ENCODE measurements around the gene LYPLAL1. TPM values are rescaled to one million over a fixed set of nuclear protein-coding genes. Genes with fewer than 3 reads are reported as not detected.

LYPLAL1 gene
- total RNA-seq, 1 experiment from 2014 or later, result 41.3 TPM

DNA sequence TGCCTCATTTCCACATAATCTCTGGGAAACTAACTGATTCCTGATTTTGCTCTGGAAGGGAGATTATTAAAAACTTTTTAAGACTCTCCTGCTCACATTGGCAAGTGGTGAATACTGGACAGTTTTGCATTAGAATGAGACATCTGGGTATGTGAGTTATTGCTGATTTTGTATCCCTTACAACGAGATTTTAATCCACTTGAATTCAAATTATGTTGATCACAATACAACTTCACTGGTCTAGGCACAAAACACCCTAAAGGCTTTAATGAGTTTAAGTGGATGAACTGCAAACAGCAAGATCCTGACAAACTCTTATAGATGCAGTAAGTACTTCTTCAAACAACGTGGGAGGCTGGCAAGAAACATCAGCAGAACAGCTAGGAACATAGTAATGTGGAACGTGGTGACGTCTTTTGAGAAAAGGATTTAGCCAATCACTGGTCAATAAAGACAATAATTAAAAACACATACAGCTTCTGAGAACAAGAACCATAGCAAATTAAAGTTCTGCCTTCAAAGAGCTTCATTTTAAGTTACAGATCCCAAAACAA lies 10.2 kb upstream of the LYPLAL1 start:
- Histone ChIP-seq H3K36me3 (ENCODE audit: control insufficient read depth, insufficient read depth, low read length) (no peaks in the 10 kb centered on the region), H3K9me3 (ENCODE audit: control insufficient read depth, insufficient read depth, low read depth, low read length) (no peaks in the 10 kb centered on the region), H3K4me1 (ENCODE audit: control insufficient read depth, insufficient read depth, low read length) (no peaks in the 10 kb centered on the region), H3K27ac (ENCODE audit: low read length) (no peak overlapping the region), H3K4me3 (ENCODE audit: low read depth in 2 of 2, low read length in 2 of 2) (no peak overlapping the region), H3K27me3 (ENCODE audit: control insufficient read depth, insufficient read depth, low read length) (no peaks in the 10 kb centered on the region)
- POLR2A ChIA-PET, result no interaction called here
- no peak for DNase-seq (ENCODE audit: low read depth, low spot score)
- ATAC-seq, result no peak
- no TSS peak for BruUV-seq (replicated peaks)
- in situ Hi-C loops (cut with HindIII; ENCODE audit: low pct_unique_long_range_greater_than_20kb, low sequenced_read_pairs), result no loop called here
- no peak for TF ChIP-seq POLR2AphosphoS5 (IDR thresholded peaks at IDR 0.05; ENCODE audit: low read depth, low read length)
- no peak for TF ChIP-seq SIN3A (IDR thresholded peaks at IDR 0.05; ENCODE audit: borderline replicate concordance, insufficient read depth, low read depth, low read length)
- TF ChIP-seq, protein P1, sequence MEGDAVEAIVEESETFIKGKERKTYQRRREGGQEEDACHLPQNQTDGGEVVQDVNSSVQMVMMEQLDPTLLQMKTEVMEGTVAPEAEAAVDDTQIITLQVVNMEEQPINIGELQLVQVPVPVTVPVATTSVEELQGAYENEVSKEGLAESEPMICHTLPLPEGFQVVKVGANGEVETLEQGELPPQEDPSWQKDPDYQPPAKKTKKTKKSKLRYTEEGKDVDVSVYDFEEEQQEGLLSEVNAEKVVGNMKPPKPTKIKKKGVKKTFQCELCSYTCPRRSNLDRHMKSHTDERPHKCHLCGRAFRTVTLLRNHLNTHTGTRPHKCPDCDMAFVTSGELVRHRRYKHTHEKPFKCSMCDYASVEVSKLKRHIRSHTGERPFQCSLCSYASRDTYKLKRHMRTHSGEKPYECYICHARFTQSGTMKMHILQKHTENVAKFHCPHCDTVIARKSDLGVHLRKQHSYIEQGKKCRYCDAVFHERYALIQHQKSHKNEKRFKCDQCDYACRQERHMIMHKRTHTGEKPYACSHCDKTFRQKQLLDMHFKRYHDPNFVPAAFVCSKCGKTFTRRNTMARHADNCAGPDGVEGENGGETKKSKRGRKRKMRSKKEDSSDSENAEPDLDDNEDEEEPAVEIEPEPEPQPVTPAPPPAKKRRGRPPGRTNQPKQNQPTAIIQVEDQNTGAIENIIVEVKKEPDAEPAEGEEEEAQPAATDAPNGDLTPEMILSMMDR (IDR thresholded peaks at IDR 0.05), result no peak
- no peak for TF ChIP-seq TCF7L2 (IDR thresholded peaks at IDR 0.05; ENCODE audit: low read depth, low read length)
- TF ChIP-seq, protein P2, sequence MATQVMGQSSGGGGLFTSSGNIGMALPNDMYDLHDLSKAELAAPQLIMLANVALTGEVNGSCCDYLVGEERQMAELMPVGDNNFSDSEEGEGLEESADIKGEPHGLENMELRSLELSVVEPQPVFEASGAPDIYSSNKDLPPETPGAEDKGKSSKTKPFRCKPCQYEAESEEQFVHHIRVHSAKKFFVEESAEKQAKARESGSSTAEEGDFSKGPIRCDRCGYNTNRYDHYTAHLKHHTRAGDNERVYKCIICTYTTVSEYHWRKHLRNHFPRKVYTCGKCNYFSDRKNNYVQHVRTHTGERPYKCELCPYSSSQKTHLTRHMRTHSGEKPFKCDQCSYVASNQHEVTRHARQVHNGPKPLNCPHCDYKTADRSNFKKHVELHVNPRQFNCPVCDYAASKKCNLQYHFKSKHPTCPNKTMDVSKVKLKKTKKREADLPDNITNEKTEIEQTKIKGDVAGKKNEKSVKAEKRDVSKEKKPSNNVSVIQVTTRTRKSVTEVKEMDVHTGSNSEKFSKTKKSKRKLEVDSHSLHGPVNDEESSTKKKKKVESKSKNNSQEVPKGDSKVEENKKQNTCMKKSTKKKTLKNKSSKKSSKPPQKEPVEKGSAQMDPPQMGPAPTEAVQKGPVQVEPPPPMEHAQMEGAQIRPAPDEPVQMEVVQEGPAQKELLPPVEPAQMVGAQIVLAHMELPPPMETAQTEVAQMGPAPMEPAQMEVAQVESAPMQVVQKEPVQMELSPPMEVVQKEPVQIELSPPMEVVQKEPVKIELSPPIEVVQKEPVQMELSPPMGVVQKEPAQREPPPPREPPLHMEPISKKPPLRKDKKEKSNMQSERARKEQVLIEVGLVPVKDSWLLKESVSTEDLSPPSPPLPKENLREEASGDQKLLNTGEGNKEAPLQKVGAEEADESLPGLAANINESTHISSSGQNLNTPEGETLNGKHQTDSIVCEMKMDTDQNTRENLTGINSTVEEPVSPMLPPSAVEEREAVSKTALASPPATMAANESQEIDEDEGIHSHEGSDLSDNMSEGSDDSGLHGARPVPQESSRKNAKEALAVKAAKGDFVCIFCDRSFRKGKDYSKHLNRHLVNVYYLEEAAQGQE (IDR thresholded peaks at IDR 0.05; ENCODE audit: insufficient read depth in 1 of 2, low read depth in 2 of 2, low read length in 1 of 2), result no peak
- intact Hi-C loops (cut with micrococcal nuclease; ENCODE audit: unreplicated experiment), result no loop called here
- CTCF ChIA-PET, result no interaction called here

DNA sequence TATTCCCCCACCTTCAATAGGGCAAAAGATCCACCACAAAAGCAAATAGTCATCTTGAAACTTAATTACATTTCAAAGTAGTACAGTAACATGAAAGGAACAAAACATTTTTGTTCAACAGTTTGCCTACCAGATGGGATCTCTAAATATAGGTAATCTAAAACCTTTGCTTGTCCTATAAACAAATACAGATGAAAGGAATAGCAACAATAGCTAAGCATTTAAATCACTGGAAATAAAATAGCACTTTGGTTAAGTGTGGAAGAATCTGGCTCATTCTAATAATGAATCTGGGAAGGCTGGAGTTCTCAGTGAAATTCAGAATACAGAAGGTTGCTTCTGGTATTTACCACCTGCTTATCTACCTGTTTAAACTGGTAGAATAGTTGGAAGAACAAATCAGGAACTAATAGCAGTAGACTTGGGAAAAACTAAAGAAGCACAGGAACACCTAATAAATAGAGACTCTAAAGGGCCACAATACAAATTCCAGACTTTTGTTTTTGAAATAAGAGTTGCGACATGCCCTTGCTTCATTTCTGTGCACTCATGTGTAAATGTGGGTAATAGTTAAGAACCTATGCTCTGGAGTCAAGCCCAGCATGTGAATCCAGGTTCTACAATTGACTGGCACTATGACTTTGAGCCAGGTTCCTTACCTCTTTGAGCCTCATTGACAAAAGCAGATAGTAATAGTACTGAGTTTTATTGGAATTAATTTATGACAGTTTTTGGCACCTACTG lies 2.3 kb upstream of the LYPLAL1 start:
- POLR2A ChIA-PET, result no interaction called here
- H3K27me3 ChIP-seq (ENCODE audit: control insufficient read depth, insufficient read depth, low read length), result no peaks in the 10 kb centered on the region
- in situ Hi-C loops (cut with HindIII; ENCODE audit: low pct_unique_long_range_greater_than_20kb, low sequenced_read_pairs) (no loop called here), intact Hi-C loops (cut with micrococcal nuclease; ENCODE audit: unreplicated experiment) (no loop called here)
- ATAC-seq (no peak), DNase-seq (ENCODE audit: low read depth, low spot score) (no peak)
- H3K36me3 ChIP-seq (ENCODE audit: control insufficient read depth, insufficient read depth, low read length), result peaks cover 4% of the 10 kb centered on the region
- BruUV-seq (replicated peaks), result no TSS peak
- H3K27ac ChIP-seq (ENCODE audit: low read length), result no peak overlapping the region
- no peaks in the 10 kb centered on the region for H3K9me3 ChIP-seq (ENCODE audit: control insufficient read depth, insufficient read depth, low read depth, low read length)
- peaks cover 11% of the 10 kb centered on the region; the same call in 1 of the 2 replicates for H3K4me1 ChIP-seq (ENCODE audit: control insufficient read depth, insufficient read depth, low read length)
- CTCF ChIA-PET, result no interaction called here
- TF ChIP-seq, protein P1 (IDR thresholded peaks at IDR 0.05), result no peak
- TF ChIP-seq POLR2AphosphoS5 (IDR thresholded peaks at IDR 0.05; ENCODE audit: low read depth, low read length), result no peak
- no peak for TF ChIP-seq SIN3A (IDR thresholded peaks at IDR 0.05; ENCODE audit: borderline replicate concordance, insufficient read depth, low read depth, low read length)
- TF ChIP-seq, protein P2 (IDR thresholded peaks at IDR 0.05; ENCODE audit: insufficient read depth in 1 of 2, low read depth in 2 of 2, low read length in 1 of 2), result no peak
- no peak for TF ChIP-seq TCF7L2 (IDR thresholded peaks at IDR 0.05; ENCODE audit: low read depth, low read length)
- no peak overlapping the region for H3K4me3 ChIP-seq (ENCODE audit: low read depth in 2 of 2, low read length in 2 of 2)
